IMR-90 (cell line): ENCODE data around the gene ZNF212. TPM values are rescaled to one million over a fixed set of nuclear protein-coding genes. Genes with fewer than 3 reads are reported as not detected.

ENCODE experiments used
- ATAC-seq: fragments of 200-7000 bp; cut with Tn5 transposase; 2 replicates; pipeline ENCODE4 v1.9.1; 2020; ENCODE audit warnings: low read depth, mild to moderate bottlenecking, moderate library complexity
- BruUV-seq: library from RNA; stranded (reverse); fragments of 400-500 nt; replicated peaks from 2 replicates; lab custom pipeline; 2021; lab: Mats Ljungman, UMichigan
- CTCF ChIA-PET: fragments of 300-600 bp; formaldehyde crosslinking; extraction: SDS; loops from one replicate; lab custom pipeline; 2021; ENCODE audit warnings: antibody characterized with exemption; lab: Yijun Ruan, JAX
- POLR2A ChIA-PET: fragments of 300-600 bp; sonication (Branson Sonifier 250); formaldehyde crosslinking; loops from one replicate; lab custom pipeline; 2022; ENCODE audit warnings: antibody characterized with exemption; ENCODE audit not compliant: unreplicated experiment; lab: Charles Lee
- DNase-seq: peaks from one replicate; pipeline ENCODE4 v3.0.0; 2013
- H2AFZ ChIP-seq: replicated peaks from 2 replicates; pipeline ENCODE3; 2013; ENCODE audit warnings: low read length, mild to moderate bottlenecking; ENCODE audit not compliant: poor library complexity
- H2AK5ac ChIP-seq: 2 replicates; pipeline ENCODE4 v1.6.1; 2013; ENCODE audit warnings: low read depth, low read length, inconsistent platforms
- H2AK9ac ChIP-seq: replicated peaks from 2 replicates; pipeline ENCODE3; 2013; ENCODE audit warnings: mild to moderate bottlenecking, low read depth, low read length, moderate library complexity; ENCODE audit not compliant: poor library complexity
- H2BK120ac ChIP-seq: 2 replicates; pipeline ENCODE4 v1.6.1; 2013; ENCODE audit warnings: low read depth, low read length, inconsistent platforms
- H2BK15ac ChIP-seq: 3 replicates; pipeline ENCODE4 v1.6.1; 2013; ENCODE audit warnings: low read depth, low read length, inconsistent platforms
- H2BK20ac ChIP-seq: 2 replicates; pipeline ENCODE4 v1.6.1; 2013; ENCODE audit warnings: low read depth, mild to moderate bottlenecking, inconsistent platforms, low read length, moderate library complexity
- H2BK5ac ChIP-seq: 2 replicates; pipeline ENCODE4 v1.6.1; 2013; ENCODE audit warnings: mild to moderate bottlenecking, low read depth, low read length, inconsistent platforms; ENCODE audit not compliant: poor library complexity, severe bottlenecking
- H3K14ac ChIP-seq: replicated peaks from 2 replicates; pipeline ENCODE4 v1.6.1; 2013; ENCODE audit warnings: low read depth, low read length, inconsistent platforms
- H3K18ac ChIP-seq: 2 replicates; pipeline ENCODE4 v1.6.1; 2013; ENCODE audit warnings: low read depth, low read length, control low read depth
- H3K23ac ChIP-seq: 2 replicates; pipeline ENCODE4 v1.6.1; 2013; ENCODE audit warnings: low read depth, low read length, inconsistent platforms
- H3K27ac ChIP-seq: 2 replicates; pipeline ENCODE4 v1.5.1; 2013; ENCODE audit warnings: mild to moderate bottlenecking, control low read depth, low read length; ENCODE audit not compliant: insufficient read depth
- H3K27me3 ChIP-seq: 2 replicates; pipeline ENCODE4 v1.6.1; 2013; ENCODE audit warnings: low read length; ENCODE audit not compliant: control insufficient read depth, insufficient read depth
- H3K36me3 ChIP-seq: 2 replicates; pipeline ENCODE4 v1.6.1; 2013; ENCODE audit warnings: low read length, mixed read lengths; ENCODE audit not compliant: control insufficient read depth, insufficient read depth
- H3K4ac ChIP-seq: 2 replicates; pipeline ENCODE4 v1.6.1; 2013; ENCODE audit warnings: low read depth, low read length, inconsistent platforms
- H3K4me1 ChIP-seq: 2 replicates; pipeline ENCODE4 v1.6.1; 2013; ENCODE audit warnings: low read length, mixed read lengths; ENCODE audit not compliant: control insufficient read depth, insufficient read depth
- H3K4me2 ChIP-seq: 2 replicates; pipeline ENCODE4 v1.6.1; 2013; ENCODE audit warnings: low read depth, mild to moderate bottlenecking, control low read depth, low read length, moderate library complexity
- H3K4me3 ChIP-seq: 2 replicates; pipeline ENCODE4 v1.5.1; 2013; ENCODE audit warnings: low read depth, mild to moderate bottlenecking, control low read depth, low read length, moderate library complexity; ENCODE audit not compliant: insufficient read depth
- H3K56ac ChIP-seq: 2 replicates; pipeline ENCODE4 v1.6.1; 2013; ENCODE audit warnings: low read length, inconsistent platforms; ENCODE audit not compliant: insufficient read depth; ENCODE audit errors: extremely low read depth
- H3K79me1 ChIP-seq, 2 experiments: 2 replicates each; pipeline ENCODE4 v1.6.1; 2013; ENCODE audit warnings: low read length in 2 of 2, inconsistent platforms in 1 of 2, low read depth in 1 of 2
- H3K9ac ChIP-seq: 2 replicates; pipeline ENCODE4 v1.6.1; 2013; ENCODE audit warnings: low read depth, low read length, control low read depth
- H3K9me1 ChIP-seq: 2 replicates; pipeline ENCODE4 v1.6.1; 2013; ENCODE audit warnings: low read length, inconsistent platforms; ENCODE audit not compliant: insufficient read depth
- H3K9me3 ChIP-seq: 2 replicates; pipeline ENCODE4 v1.6.1; 2013; ENCODE audit warnings: low read length; ENCODE audit not compliant: control insufficient read depth, insufficient read depth
- H4K20me1 ChIP-seq: 2 replicates; pipeline ENCODE4 v1.6.1; 2013; ENCODE audit warnings: low read length, inconsistent platforms; ENCODE audit not compliant: insufficient read depth
- H4K5ac ChIP-seq: 2 replicates; pipeline ENCODE4 v1.6.1; 2013; ENCODE audit warnings: mild to moderate bottlenecking, low read depth, low read length, control low read depth
- H4K8ac ChIP-seq, 2 experiments: 2 replicates each; pipeline ENCODE4 v1.6.1; 2013; ENCODE audit warnings: low read depth in 2 of 2, low read length in 2 of 2, control low read depth in 1 of 2, inconsistent platforms in 1 of 2
- H4K91ac ChIP-seq: 2 replicates; pipeline ENCODE4 v1.6.1; 2013; ENCODE audit warnings: low read depth, low read length, inconsistent platforms; ENCODE audit not compliant: insufficient read depth
- BHLHE40 ChIP-seq: fragments of 150-350 bp; IDR thresholded peaks from 2 replicates; pipeline ENCODE4 v1.6.1; 2016; ENCODE audit warnings: mild to moderate bottlenecking, low read depth, low read length
- CHD1 ChIP-seq: IDR thresholded peaks from 2 replicates; pipeline ENCODE4 v1.6.1; 2012; ENCODE audit warnings: low read depth, low read length, improper control_type of control experiment
- ELK1 ChIP-seq: fragments of 150-350 bp; IDR thresholded peaks from 2 replicates; pipeline ENCODE4 v1.6.1; 2016; ENCODE audit warnings: low read depth, mild to moderate bottlenecking, low read length, moderate library complexity, borderline replicate concordance
- FOS ChIP-seq: fragments of 150-350 bp; IDR thresholded peaks from 2 replicates; pipeline ENCODE4 v1.6.1; 2016; ENCODE audit warnings: low read depth, low read length
- MAFK ChIP-seq: IDR thresholded peaks from 2 replicates; pipeline ENCODE4 v1.6.1; 2012; ENCODE audit warnings: low read depth, low read length, improper control_type of control experiment
- MAZ ChIP-seq: IDR thresholded peaks from 2 replicates; pipeline ENCODE4 v1.6.1; 2012; ENCODE audit warnings: low read depth, mild to moderate bottlenecking, low read length, improper control_type of control experiment, moderate library complexity, borderline replicate concordance
- MXI1 ChIP-seq: IDR thresholded peaks from 2 replicates; pipeline ENCODE4 v1.6.1; 2012; ENCODE audit warnings: low read depth, mild to moderate bottlenecking, low read length, moderate library complexity, borderline replicate concordance
- NFE2L2 ChIP-seq: fragments of 150-350 bp; IDR thresholded peaks from 2 replicates; pipeline ENCODE4 v1.6.1; 2016; ENCODE audit warnings: low read depth, mild to moderate bottlenecking, low read length
- POLR2A ChIP-seq: IDR thresholded peaks from 2 replicates; pipeline ENCODE4 v1.6.1; 2012; ENCODE audit warnings: mild to moderate bottlenecking, low read depth, low read length
- RAD21 ChIP-seq: IDR thresholded peaks from 2 replicates; pipeline ENCODE4 v1.6.1; 2012; ENCODE audit warnings: low read length, improper control_type of control experiment
- RCOR1 ChIP-seq: IDR thresholded peaks from 2 replicates; pipeline ENCODE4 v1.6.1; 2012; ENCODE audit warnings: mild to moderate bottlenecking, low read length, improper control_type of control experiment; ENCODE audit not compliant: insufficient replicate concordance
- RFX5 ChIP-seq: IDR thresholded peaks from 2 replicates; pipeline ENCODE4 v1.8.0; 2012; ENCODE audit warnings: low read depth, mild to moderate bottlenecking, low read length, moderate library complexity
- SMC3 ChIP-seq: fragments of 150-350 bp; IDR thresholded peaks from 2 replicates; pipeline ENCODE4 v1.6.1; 2016; ENCODE audit warnings: low read depth, mild to moderate bottlenecking, antibody characterized with exemption, low read length, moderate library complexity
- USF2 ChIP-seq: fragments of 150-350 bp; IDR thresholded peaks from 2 replicates; pipeline ENCODE4 v1.6.1; 2017; ENCODE audit warnings: mild to moderate bottlenecking, antibody characterized with exemption, low read length, low read depth
- WGBS, 2 experiments: methylation state at CpG; one replicate each; pipeline versions ENCODE4 v1.1.5 to v1.1.7; 2013; ENCODE audit warnings: missing lambda C conversion rate in 2 of 2; ENCODE audit not compliant: insufficient read length in 1 of 2; ENCODE audit errors: extremely low coverage in 2 of 2; 5-methylcytosine and 5-hydroxymethylcytosine counted together
- dilution Hi-C: fragments of 300-500 bp; cut with HindIII; formaldehyde crosslinking; loops from one replicate; pipeline ENCODE4 v1.14.3; 2018; ENCODE audit warnings: low sequenced_read_pairs; ENCODE audit not compliant: unreplicated experiment
- in situ Hi-C: fragments of 300-500 bp; cut with MboI; formaldehyde crosslinking; loops from 3 replicates; pipeline ENCODE4 v1.14.3; 2019; ENCODE audit warnings: low sequenced_read_pairs, inconsistent platforms, mixed read lengths
- intact Hi-C: fragments of 100-400 bp; cut with micrococcal nuclease; formaldehyde crosslinking; loops from 2 replicates; pipeline ENCODE4 v1.10.0; 2022
- polyA plus RNA-seq, 3 experiments: library from polyadenylated mRNA; depleted of rRNA; stranded (reverse); fragments of >200 nt; gene quantifications; 2 replicates each; pipeline ENCODE4 v1.2.3, GENCODE V29; 2012; ENCODE audit warnings: low replicate concordance in 1 of 3
- total RNA-seq: library from RNA; depleted of rRNA; stranded (reverse); fragments of >200 nt; gene quantifications from 2 replicates; pipeline ENCODE4 v1.2.3, GENCODE V29; 2012
- TF ChIP-seq, protein P1 (sequence below): conservative IDR thresholded peaks from 2 replicates; pipeline ENCODE4 v1.5.1; 2012; ENCODE audit warnings: mild to moderate bottlenecking, low read depth, low read length, improper control_type of control experiment

The ZNF212 gene
- total and polyA plus RNA-seq, 2 of the 4 experiments (the other 2 are of a cell fraction) = 3.8 to 5.1 TPM

- H3K4me1 ChIP-seq = no peaks in the 10 kb centered on the region
- ChIA-PET POLR2A (no interaction called here), CTCF (no interaction called here)
- no peak overlapping the region for H3K23ac ChIP-seq
- H2BK15ac ChIP-seq = no peak overlapping the region
- H3K36me3 ChIP-seq = peaks cover 45% of the 10 kb centered on the region
- H2AK5ac ChIP-seq = no peak overlapping the region
- ATAC-seq (no peak), DNase-seq (no peak)
- BruUV-seq = no TSS peak
- H3K14ac ChIP-seq = no peak overlapping the region
- TF ChIP-seq SMC3 (no peak), USF2 (no peak), MAFK (no peak), NFE2L2 (no peak), FOS (no peak), ELK1 (no peak), RFX5 (no peak), RCOR1 (no peak), POLR2A (no peak), MAZ (no peak), CHD1 (no peak), RAD21 (no peak), BHLHE40 (no peak), MXI1 (no peak)
- TF ChIP-seq, protein P1, sequence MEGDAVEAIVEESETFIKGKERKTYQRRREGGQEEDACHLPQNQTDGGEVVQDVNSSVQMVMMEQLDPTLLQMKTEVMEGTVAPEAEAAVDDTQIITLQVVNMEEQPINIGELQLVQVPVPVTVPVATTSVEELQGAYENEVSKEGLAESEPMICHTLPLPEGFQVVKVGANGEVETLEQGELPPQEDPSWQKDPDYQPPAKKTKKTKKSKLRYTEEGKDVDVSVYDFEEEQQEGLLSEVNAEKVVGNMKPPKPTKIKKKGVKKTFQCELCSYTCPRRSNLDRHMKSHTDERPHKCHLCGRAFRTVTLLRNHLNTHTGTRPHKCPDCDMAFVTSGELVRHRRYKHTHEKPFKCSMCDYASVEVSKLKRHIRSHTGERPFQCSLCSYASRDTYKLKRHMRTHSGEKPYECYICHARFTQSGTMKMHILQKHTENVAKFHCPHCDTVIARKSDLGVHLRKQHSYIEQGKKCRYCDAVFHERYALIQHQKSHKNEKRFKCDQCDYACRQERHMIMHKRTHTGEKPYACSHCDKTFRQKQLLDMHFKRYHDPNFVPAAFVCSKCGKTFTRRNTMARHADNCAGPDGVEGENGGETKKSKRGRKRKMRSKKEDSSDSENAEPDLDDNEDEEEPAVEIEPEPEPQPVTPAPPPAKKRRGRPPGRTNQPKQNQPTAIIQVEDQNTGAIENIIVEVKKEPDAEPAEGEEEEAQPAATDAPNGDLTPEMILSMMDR = no peak
- H3K27ac ChIP-seq = no peak overlapping the region
- H3K9me1 ChIP-seq = 0 out of 2 replicates have a peak, but pooled peaks cover 5% of the 10 kb centered on the region
- no peak overlapping the region for H2BK120ac ChIP-seq
- H3K27me3 ChIP-seq = no peaks in the 10 kb centered on the region
- no peak overlapping the region for H2AFZ ChIP-seq
- H2BK20ac ChIP-seq = no peak overlapping the region
- dilution Hi-C loops (no loop called here), intact Hi-C loops (no loop called here), in situ Hi-C loops (no loop called here)
- H2AK9ac ChIP-seq = no peak overlapping the region
- no peak overlapping the region for H3K4ac ChIP-seq
- H3K56ac ChIP-seq = no peak overlapping the region
- no peaks in the 10 kb centered on the region; a peak in 1 of 4 replicates for H3K79me1 ChIP-seq
- no peak overlapping the region for H3K18ac ChIP-seq
- no peak overlapping the region for H3K4me2 ChIP-seq
- no peak overlapping the region for H3K9ac ChIP-seq
- WGBS, 2 experiments = 100% methylated on average over 1 of the region's 9 CpGs; no CpG with 5 or more reads in 1 of the 2 experiments
- no peaks in the 10 kb centered on the region for H3K9me3 ChIP-seq
- H4K91ac ChIP-seq = no peak overlapping the region
- H3K4me3 ChIP-seq = no peak overlapping the region
- H4K5ac ChIP-seq = no peak overlapping the region
- H4K8ac ChIP-seq = no peak overlapping the region
- H2BK5ac ChIP-seq = no peak overlapping the region
- H4K20me1 ChIP-seq = no peaks in the 10 kb centered on the region; the same call in 1 of the 2 replicates
These were observed 38.4 kb downstream of the ZNF212 start for GRCh38 chr7:149277871-149278270.
